Stimulated activated CD8-positive, alpha-beta memory T cell treated with anti-CD3 and anti-CD28 coated beads, Interleukin-4, amount 100 ng/mL, for 24 hours (primary cell): ENCODE results near the gene TRAPPC14.
"Not testable (repeated sequence)": the region's sequence is repeated elsewhere in the genome, so short reads cannot be mapped to it uniquely, and the experiment has no call there.

ENCODE experiments used
- DNase-seq: peaks from one replicate; pipeline ENCODE4 v3.0.0-alpha.2; 2020; ENCODE audit warnings: low read depth

The TRAPPC14 gene

DNA sequence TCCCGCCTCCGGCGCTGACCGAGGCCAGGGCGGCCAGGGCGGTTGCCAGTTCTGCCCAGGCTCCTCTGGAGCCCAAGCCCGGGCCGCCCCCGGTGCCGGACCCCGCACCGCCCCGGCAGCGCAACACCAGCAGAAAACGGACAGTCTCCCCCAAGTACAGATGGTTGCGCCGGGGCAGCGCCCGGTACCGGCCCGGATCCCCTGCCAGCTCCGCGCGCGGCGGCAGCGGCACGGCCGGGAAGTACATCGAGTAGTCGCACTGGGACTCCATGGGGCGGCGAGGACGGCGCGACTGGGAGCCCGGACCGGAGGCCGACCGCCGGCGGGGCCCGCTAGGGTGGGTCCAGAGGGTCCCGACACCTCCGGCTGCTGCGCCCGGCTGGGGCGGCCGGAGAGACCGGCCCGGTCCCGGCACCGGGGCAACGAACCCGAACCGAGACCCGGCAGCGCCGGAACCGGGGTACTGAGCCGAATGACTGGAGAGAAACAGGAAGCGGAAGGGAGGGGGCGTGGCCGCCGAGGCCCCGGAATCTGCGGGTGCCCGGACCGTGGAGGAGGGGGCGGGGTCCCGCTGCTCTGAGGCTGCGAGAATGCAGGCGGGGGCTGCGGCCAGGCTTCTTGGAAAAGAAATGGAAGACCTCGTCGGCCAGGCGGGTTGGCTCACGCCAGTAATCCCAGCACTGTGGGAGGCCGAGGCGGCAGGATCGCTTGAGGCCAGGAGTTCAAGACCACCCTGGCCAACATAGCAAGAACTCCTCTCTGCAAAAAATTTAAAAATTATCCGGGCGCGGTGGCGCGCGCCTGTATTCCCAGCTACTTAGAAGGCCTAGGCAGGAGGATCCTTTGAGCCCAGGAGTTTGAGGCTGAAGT is at the start of gene TRAPPC14:
Gene TRAPPC14 (minus strand): TSS at position 495 of the 870 bp plus-strand sequence. CDS start 224 bp downstream, at position 271.
- DNase-seq = peak; percentile 93

DNA sequence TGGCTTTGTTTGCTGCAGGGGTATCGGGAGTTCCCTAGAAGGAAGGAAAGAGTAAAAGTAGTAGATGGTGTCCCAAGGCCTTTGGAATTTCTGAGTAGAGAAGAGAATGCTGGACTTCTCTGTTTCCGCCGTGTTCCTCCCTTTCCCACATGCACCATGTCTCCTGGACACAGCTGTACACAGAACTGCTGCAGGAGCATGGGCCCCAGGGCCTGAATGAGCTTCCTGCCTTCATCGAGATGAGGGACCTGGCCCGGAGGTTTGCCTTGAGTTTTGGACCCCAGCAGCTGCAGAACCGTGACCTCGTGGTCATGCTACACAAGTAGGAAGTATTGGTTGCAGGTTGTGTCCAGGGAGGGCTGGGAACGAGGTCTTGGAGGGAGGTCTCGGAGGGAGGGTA is 45.9 kb upstream of the TRAPPC14 start:
- DNase-seq = no peak

DNA sequence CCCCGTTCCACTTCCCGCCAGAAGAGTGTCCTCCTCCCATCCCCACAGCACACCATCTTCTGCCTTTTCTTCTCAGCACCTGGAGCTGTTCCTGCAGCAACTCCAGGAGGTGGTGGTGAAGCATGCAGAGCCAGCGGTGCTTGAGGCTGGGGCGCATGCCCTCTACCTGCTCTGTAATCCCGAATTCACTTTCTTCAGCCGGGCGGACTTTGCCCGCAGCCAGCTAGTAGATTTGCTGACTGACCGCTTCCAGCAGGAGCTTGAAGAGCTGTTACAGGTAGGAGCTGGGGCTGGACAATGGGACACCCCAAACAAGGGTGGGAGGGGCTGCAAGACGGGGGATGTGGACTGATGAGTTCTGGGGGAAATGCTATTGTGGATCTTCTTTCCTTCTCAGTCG is 42.2 kb upstream of the TRAPPC14 start:
- DNase-seq = no peak

- DNase-seq = no peak
Measured at GRCh38 chr7:100198266-100198665, 39.7 kb upstream of the TRAPPC14 start.

DNA sequence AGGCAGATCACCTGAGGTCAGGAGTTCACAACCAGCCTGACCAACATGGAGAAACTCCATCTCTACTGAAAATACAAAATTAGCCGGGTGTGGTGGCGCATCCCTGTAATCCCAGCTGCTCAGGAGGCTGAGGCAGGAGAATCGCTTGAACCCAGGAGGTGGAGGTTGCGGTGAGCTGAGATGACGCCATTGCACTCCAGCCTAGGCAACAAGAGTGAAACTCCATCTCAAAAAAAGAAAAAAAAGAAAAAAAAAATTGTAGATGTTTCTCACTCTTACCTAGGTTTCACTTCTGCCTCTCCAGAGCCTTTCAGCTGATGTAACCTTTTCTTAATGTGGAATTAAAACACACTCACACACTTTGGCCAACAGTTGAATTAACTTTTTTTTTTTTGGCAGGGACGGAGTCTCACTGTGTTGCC is 37.4 kb upstream of the TRAPPC14 start:
- not testable (repeated sequence) for DNase-seq

DNA sequence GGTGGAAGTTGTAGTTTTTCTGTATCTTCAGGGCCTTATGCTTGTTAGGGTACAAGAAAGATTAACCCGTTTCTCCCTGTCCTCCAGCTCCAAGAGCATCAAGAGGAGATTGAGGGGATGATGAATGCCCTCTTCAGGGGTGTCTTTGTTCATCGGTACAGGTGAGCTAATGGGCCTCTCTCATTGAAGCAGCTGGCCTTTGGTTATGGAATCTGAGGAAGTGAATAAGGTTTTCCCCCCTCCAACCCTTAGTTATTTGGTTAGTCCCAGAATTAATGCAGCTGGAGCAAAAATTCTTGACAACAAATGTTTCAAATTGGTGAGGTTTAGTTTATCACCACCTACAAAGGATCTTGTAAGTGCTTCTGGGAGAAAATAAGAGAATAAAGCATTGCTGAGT is 36.7 kb upstream of the TRAPPC14 start:
- DNase-seq = no peak

- DNase-seq = no peak
Measured at GRCh38 chr7:100192969-100193368, 34.4 kb upstream of the TRAPPC14 start.

- not testable (repeated sequence) for DNase-seq
Measured at GRCh38 chr7:100192281-100192862, 33.8 kb upstream of the TRAPPC14 start.

DNA sequence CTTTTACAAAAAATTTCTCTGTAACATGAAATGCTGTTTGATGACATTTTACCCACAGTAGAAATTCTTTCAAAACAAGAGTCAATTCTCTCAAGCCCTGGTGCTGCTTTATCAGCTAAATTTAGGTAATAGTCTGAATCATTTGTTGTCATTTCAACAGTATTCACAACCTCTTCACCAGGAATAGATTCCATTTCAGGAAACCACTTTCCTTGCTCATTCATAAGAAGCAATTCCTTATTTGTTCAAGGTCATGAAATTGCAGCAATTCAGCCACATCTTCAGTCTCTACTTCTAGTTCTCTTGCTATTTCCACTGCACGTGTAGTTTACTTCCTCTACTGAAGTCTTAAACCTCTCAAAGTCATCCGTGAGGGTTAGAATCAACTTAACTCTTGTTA is 33.3 kb upstream of the TRAPPC14 start:
- no peak for DNase-seq

- no peak for DNase-seq
Measured at GRCh38 chr7:100190048-100190711, 31.7 kb upstream of the TRAPPC14 start.

- no peak for DNase-seq
Measured at GRCh38 chr7:100189061-100189460, 30.5 kb upstream of the TRAPPC14 start.

GRCh38 chr7:100185726-100186125 is 27.2 kb upstream of the TRAPPC14 start:
- no peak for DNase-seq

DNA sequence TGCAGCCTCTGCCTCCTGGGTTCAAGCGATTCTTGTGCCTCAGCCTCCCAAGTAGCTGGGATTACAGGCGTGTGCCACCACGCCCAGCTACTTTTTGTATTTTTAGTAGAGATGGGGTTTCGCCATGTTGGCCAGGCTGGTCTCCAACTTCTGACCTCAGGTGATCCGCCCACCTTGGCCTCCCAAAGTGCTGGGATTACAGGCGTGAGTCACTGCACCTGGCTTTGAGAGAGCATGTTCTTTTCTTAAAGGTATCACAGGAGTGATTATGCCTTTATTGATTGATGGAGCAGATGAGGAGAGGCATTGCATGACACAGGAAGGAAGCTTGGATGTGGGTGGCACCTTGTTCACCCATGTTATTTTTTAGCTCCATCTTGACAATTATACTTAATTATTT is 24.6 kb upstream of the TRAPPC14 start:
- DNase-seq = not testable (repeated sequence)

GRCh38 chr7:100182616-100183015 is 24.1 kb upstream of the TRAPPC14 start:
- DNase-seq = not testable (repeated sequence)

DNA sequence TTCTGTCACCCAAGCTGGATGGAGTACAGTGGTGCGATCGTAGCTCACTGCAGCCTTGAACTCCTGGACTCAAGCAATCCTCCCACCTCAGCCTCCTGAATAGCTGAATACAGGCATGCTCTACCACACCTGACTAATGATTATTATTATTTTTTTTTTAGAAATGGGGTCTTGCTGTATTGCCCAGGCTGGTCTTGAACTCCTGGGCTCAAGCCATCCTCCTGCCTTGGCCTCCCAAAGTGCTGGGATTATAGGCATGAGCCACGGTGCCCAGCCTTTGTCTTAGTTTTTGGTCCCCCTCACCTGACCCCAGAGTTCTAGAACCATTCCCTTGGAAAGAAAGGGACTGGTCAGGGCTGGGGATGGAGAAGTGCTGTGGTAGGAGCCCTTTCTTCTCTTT is 21.6 kb upstream of the TRAPPC14 start:
- not testable (repeated sequence) for DNase-seq

DNA sequence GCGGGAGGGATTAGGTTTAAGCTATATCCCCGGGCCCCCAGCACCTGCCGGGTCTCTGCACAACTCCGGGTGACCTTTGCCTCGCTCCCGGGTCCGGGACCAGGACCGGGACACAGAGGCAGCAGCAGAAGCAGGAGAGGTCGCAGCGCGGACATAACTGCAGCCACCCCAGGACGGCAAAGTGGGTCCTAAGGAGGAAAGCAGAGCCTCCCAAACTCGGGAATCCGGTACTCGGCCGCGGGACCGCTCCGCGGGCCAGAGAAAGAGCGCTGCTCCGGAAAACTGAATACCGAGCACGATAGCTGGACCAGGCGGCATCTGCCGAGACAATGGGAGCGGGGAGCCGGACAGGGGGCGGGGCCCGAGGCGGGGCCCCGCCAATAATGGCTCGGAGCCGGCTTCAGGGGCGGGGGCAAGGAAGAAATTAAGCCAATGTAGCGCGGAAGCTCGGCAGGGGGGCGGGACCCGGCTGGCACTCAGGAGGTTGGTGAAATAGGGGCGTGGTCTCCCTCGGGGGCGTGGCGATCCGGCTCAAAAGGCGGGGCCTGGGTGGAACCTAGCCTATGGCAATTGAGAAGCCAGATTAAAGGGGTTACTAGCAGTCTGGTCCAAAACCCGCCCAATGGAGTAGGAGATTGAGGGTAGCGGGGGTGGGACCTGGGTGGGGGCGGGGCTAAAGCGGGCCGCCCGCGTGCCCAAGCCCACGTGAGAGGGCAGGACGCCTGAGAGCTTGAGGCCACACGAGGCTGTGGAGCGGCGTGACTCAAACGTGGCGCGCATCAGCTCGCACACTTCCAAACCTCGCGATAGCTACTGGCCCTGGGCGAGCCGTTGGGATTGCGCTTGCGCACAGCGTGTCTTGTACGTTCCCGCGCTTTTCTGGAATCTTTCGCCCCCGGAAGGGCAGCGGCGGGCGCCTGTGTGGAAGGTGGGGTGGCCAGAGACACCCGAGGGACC is 18.8 kb upstream of the TRAPPC14 start, which contains the start of the genes GPC2 and STAG3:
Gene GPC2 (minus strand): TSS at position 337 of the 957 bp plus-strand sequence. CDS start 182 bp downstream, at position 155.
Gene STAG3 (plus strand): TSS at position 874 of the 957 bp plus-strand sequence. CDS start 2,639 bp downstream, outside the sequence.
- peak; percentile 95 for DNase-seq

- no peak for DNase-seq
Measured at GRCh38 chr7:100176096-100177044, 17.8 kb upstream of the TRAPPC14 start.

DNA sequence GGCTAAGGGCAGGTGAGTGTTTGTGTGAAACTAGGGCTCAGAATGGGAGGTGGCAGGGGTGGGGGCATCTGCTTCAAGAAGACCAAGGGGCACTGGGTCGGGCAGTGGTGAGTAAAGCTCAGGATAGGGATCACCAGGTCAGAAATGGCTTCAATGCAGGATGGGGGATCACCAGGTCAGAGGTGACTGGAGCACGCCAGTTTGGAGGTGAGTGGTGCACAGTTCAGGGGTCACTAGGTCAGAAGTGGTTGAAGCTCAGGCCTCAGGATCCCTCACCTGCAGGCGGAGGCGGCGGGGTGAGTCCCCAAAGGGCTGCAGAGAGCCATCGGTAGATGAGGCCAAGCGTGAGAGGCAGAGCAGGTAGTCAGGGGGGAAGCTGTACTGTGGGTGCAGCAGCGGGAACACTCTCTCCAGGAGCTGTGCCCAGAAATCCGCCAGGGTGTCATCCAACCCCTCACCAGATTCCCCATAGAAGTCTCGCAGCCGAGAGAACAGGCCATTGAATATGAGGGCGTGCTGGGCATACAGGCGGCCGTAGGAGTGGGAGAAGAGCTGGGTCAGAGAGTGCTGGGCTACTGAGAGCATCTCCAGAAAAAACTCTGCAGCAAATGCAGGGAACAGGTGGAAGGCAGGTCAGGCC is 16.9 kb upstream of the TRAPPC14 start:
- no peak for DNase-seq

GRCh38 chr7:100174582-100174981 is 16.1 kb upstream of the TRAPPC14 start:
- no peak for DNase-seq
